HL-60 (cell line): ENCODE results near the gene NUTM2E.
"Not testable (repeated sequence)": the region's sequence is repeated elsewhere in the genome, so short reads cannot be mapped to it uniquely, and the experiment has no call there.

Experiments used
- CTCF ChIP-seq: IDR thresholded peaks from one replicate; pipeline ENCODE4 v1.5.1; 2011; ENCODE audit warnings: low read length, control low read depth, inconsistent platforms; ENCODE audit not compliant: insufficient read depth
- GABPA ChIP-seq: IDR thresholded peaks from 2 replicates; pipeline ENCODE4 v1.6.1; 2012; ENCODE audit warnings: low read depth
- POLR2AphosphoS5 ChIP-seq: IDR thresholded peaks from 2 replicates; pipeline ENCODE4 v1.6.1; 2012; ENCODE audit warnings: low read depth
- REST ChIP-seq: IDR thresholded peaks from 2 replicates; pipeline ENCODE4 v1.6.1; 2012; ENCODE audit warnings: low read depth; ENCODE audit not compliant: insufficient replicate concordance
- SPI1 ChIP-seq: IDR thresholded peaks from 2 replicates; pipeline ENCODE4 v1.6.1; 2012; ENCODE audit warnings: low read depth, mild to moderate bottlenecking, borderline replicate concordance

- TF ChIP-seq CTCF, SPI1, POLR2AphosphoS5, GABPA, REST: not testable (repeated sequence)
Measured at GRCh38 chr10:79826131-79826495, 426 bp upstream of the NUTM2E start.
